ENCODE measurements around the gene CHST8. TPM values are rescaled to one million over a fixed set of nuclear protein-coding genes. Genes with fewer than 3 reads are reported as not detected.
A peak's percentile ranks its signal among the peaks of the same experiment; 100 is the strongest.

CHST8 gene
- total RNA-seq, 1 donor from 2014 or later: 3.0 TPM

- DNase-seq (ENCODE audit: low spot score, unreplicated experiment): no peak
- H3K4me1 Mint-ChIP-seq (ENCODE audit: low read depth): peaks cover 3% of the 10 kb centered on the region
- no peak for TF ChIP-seq CTCF (IDR thresholded peaks at IDR 0.05; ENCODE audit: unreplicated experiment)
- no peaks in the 10 kb centered on the region for H3K9me3 Mint-ChIP-seq (ENCODE audit: low read depth)
- no peak overlapping the region for H3K27ac Mint-ChIP-seq
- peak overlapping the region; percentile 64 for H3K4me3 Mint-ChIP-seq (ENCODE audit: low read depth)
- peaks cover 75% of the 10 kb centered on the region for H3K27me3 Mint-ChIP-seq
- H3K36me3 Mint-ChIP-seq (ENCODE audit: insufficient read depth): no peaks in the 10 kb centered on the region
Observed at GRCh38 chr19:33622809-33623511, 1.2 kb downstream of the CHST8 start.

- H3K27ac Mint-ChIP-seq: no peak overlapping the region
- no peak overlapping the region for H3K4me3 Mint-ChIP-seq (ENCODE audit: low read depth)
- no peak for TF ChIP-seq CTCF (IDR thresholded peaks at IDR 0.05; ENCODE audit: unreplicated experiment)
- peaks cover 74% of the 10 kb centered on the region for H3K27me3 Mint-ChIP-seq
- H3K4me1 Mint-ChIP-seq (ENCODE audit: low read depth): peaks cover 3% of the 10 kb centered on the region
- H3K9me3 Mint-ChIP-seq (ENCODE audit: low read depth): no peaks in the 10 kb centered on the region
- H3K36me3 Mint-ChIP-seq (ENCODE audit: insufficient read depth): no peaks in the 10 kb centered on the region
- DNase-seq (ENCODE audit: low spot score, unreplicated experiment): no peak
Observed at GRCh38 chr19:33624586-33624985, 2.8 kb downstream of the CHST8 start.

- H3K4me3 Mint-ChIP-seq (ENCODE audit: low read depth): no peak overlapping the region
- no peak overlapping the region for H3K27ac Mint-ChIP-seq
- TF ChIP-seq CTCF (IDR thresholded peaks at IDR 0.05; ENCODE audit: unreplicated experiment): no peak
- peaks cover 64% of the 10 kb centered on the region for H3K27me3 Mint-ChIP-seq
- H3K36me3 Mint-ChIP-seq (ENCODE audit: insufficient read depth): no peaks in the 10 kb centered on the region
- DNase-seq (ENCODE audit: low spot score, unreplicated experiment): no peak
- H3K4me1 Mint-ChIP-seq (ENCODE audit: low read depth): peaks cover 3% of the 10 kb centered on the region
- H3K9me3 Mint-ChIP-seq (ENCODE audit: low read depth): no peaks in the 10 kb centered on the region
Observed at GRCh38 chr19:33627526-33627925, 5.8 kb downstream of the CHST8 start.

- no peak overlapping the region for H3K4me3 Mint-ChIP-seq (ENCODE audit: low read depth)
- no peak for DNase-seq (ENCODE audit: low spot score, unreplicated experiment)
- H3K4me1 Mint-ChIP-seq (ENCODE audit: low read depth): peaks cover under 1% of the 10 kb centered on the region
- TF ChIP-seq CTCF (IDR thresholded peaks at IDR 0.05; ENCODE audit: unreplicated experiment): no peak
- H3K36me3 Mint-ChIP-seq (ENCODE audit: insufficient read depth): no peaks in the 10 kb centered on the region
- H3K9me3 Mint-ChIP-seq (ENCODE audit: low read depth): no peaks in the 10 kb centered on the region
- no peak overlapping the region for H3K27ac Mint-ChIP-seq
- H3K27me3 Mint-ChIP-seq: peaks cover 58% of the 10 kb centered on the region
Observed at GRCh38 chr19:33627962-33628839, 6.4 kb downstream of the CHST8 start.

GRCh38 chr19:33628921-33629825 is 7.4 kb downstream of the CHST8 start:
- no peaks in the 10 kb centered on the region for H3K4me1 Mint-ChIP-seq (ENCODE audit: low read depth)
- no peak for TF ChIP-seq CTCF (IDR thresholded peaks at IDR 0.05; ENCODE audit: unreplicated experiment)
- H3K9me3 Mint-ChIP-seq (ENCODE audit: low read depth): no peaks in the 10 kb centered on the region
- H3K36me3 Mint-ChIP-seq (ENCODE audit: insufficient read depth): no peaks in the 10 kb centered on the region
- H3K27ac Mint-ChIP-seq: no peak overlapping the region
- no peak for DNase-seq (ENCODE audit: low spot score, unreplicated experiment)
- no peak overlapping the region for H3K4me3 Mint-ChIP-seq (ENCODE audit: low read depth)
- peaks cover 48% of the 10 kb centered on the region for H3K27me3 Mint-ChIP-seq
